Glutamatergic neuron (in vitro differentiated cells): ENCODE results near the gene EVX1. TPM values are rescaled to one million over a fixed set of nuclear protein-coding genes. Genes with fewer than 3 reads are reported as not detected.

ENCODE experiments used
- DNase-seq: peaks from one replicate; pipeline ENCODE4 v3.0.0; 2022
- H3K27ac Mint-ChIP-seq: one replicate; pipeline ENCODE4 v1.8.0; 2020; ENCODE audit warnings: mild to moderate bottlenecking, mixed read lengths, inconsistent platforms; ENCODE audit not compliant: unreplicated experiment
- H3K27me3 Mint-ChIP-seq: one replicate; pipeline ENCODE4 v1.8.0; 2020; ENCODE audit warnings: mild to moderate bottlenecking, moderate library complexity, mixed read lengths, inconsistent platforms; ENCODE audit not compliant: unreplicated experiment
- H3K36me3 Mint-ChIP-seq: one replicate; pipeline ENCODE4 v1.8.0; 2020; ENCODE audit warnings: mild to moderate bottlenecking, mixed read lengths, inconsistent platforms; ENCODE audit not compliant: unreplicated experiment
- H3K4me1 Mint-ChIP-seq: one replicate; pipeline ENCODE4 v1.8.0; 2020; ENCODE audit warnings: mild to moderate bottlenecking, low read depth, mixed read lengths, inconsistent platforms; ENCODE audit not compliant: unreplicated experiment
- H3K4me3 Mint-ChIP-seq: one replicate; pipeline ENCODE4 v1.8.0; 2020; ENCODE audit warnings: mild to moderate bottlenecking, mixed read lengths, inconsistent platforms; ENCODE audit not compliant: unreplicated experiment
- H3K9me3 Mint-ChIP-seq: one replicate; pipeline ENCODE4 v1.8.0; 2020; ENCODE audit warnings: mild to moderate bottlenecking, moderate library complexity, mixed read lengths, inconsistent platforms; ENCODE audit not compliant: unreplicated experiment
- total RNA-seq: library from RNA; stranded (reverse); fragmentation: NEBNext Ultra II Directional; extraction: Animal tissue kit (Norgen Biotek cat#: 25700); gene quantifications from one replicate; pipeline ENCODE4 v1.2.1, GENCODE V29; 2021; ENCODE audit not compliant: unreplicated experiment
- TF ChIP-seq, protein P1 (sequence below): fragments of 200-600 bp; sonication (generic); IDR thresholded peaks from one replicate; pipeline ENCODE4 v1.5.0; 2021; ENCODE audit not compliant: partially characterized antibody, unreplicated experiment

The EVX1 gene
- total RNA-seq, 1 donor from 2014 or later, result 7.1 TPM

GRCh38 chr7:27248427-27248806 lies 5.8 kb downstream of the EVX1 start:
- Mint-ChIP-seq H3K27me3 (peaks cover 47% of the 10 kb centered on the region), H3K36me3 (no peaks in the 10 kb centered on the region), H3K4me3 (no peak overlapping the region), H3K4me1 (peaks cover 27% of the 10 kb centered on the region), H3K27ac (no peak overlapping the region), H3K9me3 (peaks cover 14% of the 10 kb centered on the region)
- DNase-seq, result no peak
- TF ChIP-seq, protein P1, sequence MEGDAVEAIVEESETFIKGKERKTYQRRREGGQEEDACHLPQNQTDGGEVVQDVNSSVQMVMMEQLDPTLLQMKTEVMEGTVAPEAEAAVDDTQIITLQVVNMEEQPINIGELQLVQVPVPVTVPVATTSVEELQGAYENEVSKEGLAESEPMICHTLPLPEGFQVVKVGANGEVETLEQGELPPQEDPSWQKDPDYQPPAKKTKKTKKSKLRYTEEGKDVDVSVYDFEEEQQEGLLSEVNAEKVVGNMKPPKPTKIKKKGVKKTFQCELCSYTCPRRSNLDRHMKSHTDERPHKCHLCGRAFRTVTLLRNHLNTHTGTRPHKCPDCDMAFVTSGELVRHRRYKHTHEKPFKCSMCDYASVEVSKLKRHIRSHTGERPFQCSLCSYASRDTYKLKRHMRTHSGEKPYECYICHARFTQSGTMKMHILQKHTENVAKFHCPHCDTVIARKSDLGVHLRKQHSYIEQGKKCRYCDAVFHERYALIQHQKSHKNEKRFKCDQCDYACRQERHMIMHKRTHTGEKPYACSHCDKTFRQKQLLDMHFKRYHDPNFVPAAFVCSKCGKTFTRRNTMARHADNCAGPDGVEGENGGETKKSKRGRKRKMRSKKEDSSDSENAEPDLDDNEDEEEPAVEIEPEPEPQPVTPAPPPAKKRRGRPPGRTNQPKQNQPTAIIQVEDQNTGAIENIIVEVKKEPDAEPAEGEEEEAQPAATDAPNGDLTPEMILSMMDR, result no peak

GRCh38 chr7:27248911-27249723 lies 6.5 kb downstream of the EVX1 start:
- Mint-ChIP-seq H3K36me3 (no peaks in the 10 kb centered on the region), H3K4me3 (peak overlapping the region; percentile 44)
- no peak for DNase-seq

DNA sequence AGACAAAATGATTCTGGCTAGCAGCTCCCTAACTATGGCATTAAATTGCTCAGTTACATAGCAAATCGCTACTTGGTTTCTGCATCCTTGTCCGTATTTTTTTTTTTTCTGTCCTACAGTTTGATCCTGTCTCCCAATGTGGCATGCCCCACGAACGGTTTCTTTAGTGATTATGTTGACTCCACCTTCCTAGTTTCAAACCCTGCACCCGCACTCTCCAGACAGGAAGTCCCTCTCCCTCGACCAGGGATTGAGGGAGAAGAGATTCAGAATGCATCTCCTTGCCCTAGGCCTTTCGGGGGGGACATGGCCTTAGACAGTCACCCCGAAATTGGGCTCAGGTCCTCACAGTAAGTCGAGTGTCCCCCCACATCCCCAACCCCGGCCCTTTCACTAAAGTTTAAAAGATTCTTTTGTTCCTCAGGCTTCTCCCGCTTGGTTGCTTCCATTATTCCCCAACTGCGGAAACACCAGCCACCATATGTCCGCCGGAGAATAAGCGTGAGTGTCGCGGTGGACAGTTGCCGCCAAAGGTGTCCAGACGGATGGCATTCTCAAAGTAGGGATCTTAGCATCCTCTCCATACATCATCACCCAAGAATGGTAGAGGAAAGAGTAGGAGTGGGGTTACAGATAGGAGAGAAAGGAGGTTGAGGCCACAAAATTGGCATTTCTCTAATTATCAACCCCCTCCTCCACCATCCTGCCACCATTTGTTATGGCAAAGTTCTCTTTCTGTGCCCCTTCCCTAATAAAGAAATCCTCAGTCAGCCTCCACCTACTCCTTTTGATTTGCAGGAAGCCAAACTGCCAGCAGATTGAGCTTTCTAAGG lies 7.3 kb downstream of the EVX1 start:
- TF ChIP-seq, protein P1, result no peak
- Mint-ChIP-seq H3K4me1 (peaks cover 23% of the 10 kb centered on the region), H3K27me3 (peaks cover 49% of the 10 kb centered on the region), H3K4me3 (peak overlapping the region; percentile 44), H3K36me3 (no peaks in the 10 kb centered on the region), H3K27ac (no peak overlapping the region), H3K9me3 (peaks cover 14% of the 10 kb centered on the region)
- DNase-seq, result no peak

More at GRCh38 chr7:27248911-27249723, 6.5 kb downstream of the EVX1 start:
- Mint-ChIP-seq H3K9me3 (peaks cover 15% of the 10 kb centered on the region), H3K27me3 (peaks cover 50% of the 10 kb centered on the region), H3K27ac (no peak overlapping the region), H3K4me1 (peaks cover 23% of the 10 kb centered on the region)
- TF ChIP-seq, protein P1, result no peak

DNA sequence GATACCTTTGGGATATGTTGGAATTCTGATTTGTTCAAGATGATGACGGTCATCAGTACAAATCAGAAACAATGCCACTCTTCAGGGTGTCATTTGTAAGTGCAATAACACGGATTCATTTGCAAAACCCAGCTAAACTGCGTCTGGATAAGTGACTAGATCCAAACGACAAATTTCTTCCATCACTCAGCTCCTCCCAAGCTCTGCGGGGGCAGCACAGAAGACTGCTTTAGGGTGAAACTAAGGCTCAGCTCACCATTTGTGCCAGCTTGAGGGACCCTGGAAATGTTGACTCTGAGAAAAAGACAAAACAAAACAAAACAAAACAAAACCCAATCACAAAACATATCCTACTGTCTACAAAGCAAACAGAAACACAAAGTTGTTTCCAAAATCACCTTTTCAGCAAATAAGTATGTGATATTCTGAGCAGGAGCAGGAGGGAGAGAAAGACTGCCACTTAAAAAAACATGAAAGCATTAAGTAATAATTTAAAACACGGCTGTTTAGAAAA lies 8.0 kb downstream of the EVX1 start:
- TF ChIP-seq, protein P1, result no peak
- Mint-ChIP-seq H3K27me3 (peaks cover 49% of the 10 kb centered on the region), H3K9me3 (peaks cover 14% of the 10 kb centered on the region), H3K27ac (no peak overlapping the region), H3K4me3 (peak overlapping the region; percentile 75), H3K4me1 (peaks cover 23% of the 10 kb centered on the region), H3K36me3 (no peaks in the 10 kb centered on the region)
- DNase-seq, result no peak
